ENCODE results near the gene LTBP2. TPM values are rescaled to one million over a fixed set of nuclear protein-coding genes. Genes with fewer than 3 reads are reported as not detected.
A peak's percentile ranks its signal among the peaks of the same experiment; 100 is the strongest.

Gene LTBP2
- total and polyA plus RNA-seq, 8 donors = 2.9 to 36.2 (median 7.9) TPM

DNA sequence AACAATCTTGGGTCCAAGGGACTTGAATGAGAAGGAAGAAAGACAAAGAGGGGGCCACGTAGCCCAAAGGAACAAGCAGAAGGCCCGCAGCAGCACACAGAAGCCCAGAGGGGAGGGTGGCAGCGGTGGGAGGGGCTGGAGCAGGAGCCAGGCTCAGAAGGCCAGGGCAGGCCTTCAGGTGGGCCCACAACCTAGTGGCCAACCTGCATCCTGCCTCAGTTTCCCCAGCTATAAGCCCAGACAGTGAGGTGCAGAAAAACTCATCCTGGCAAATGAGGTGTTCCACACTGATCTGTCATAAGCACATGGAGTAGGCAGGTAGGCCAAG, 34.1 kb downstream of the LTBP2 start:
- DNase-seq = no peak
- intact Hi-C loops (cut with DNase I; ENCODE audit: low total_unique reads) = no loop called here
- H3K36me3 ChIP-seq = no peaks in the 10 kb centered on the region
- H3K9me3 ChIP-seq = no peaks in the 10 kb centered on the region
- no peak overlapping the region for H3K4me3 ChIP-seq
- TF ChIP-seq CTCF (IDR thresholded peaks at IDR 0.05) = no peak
- no peak for TF ChIP-seq EP300 (IDR thresholded peaks at IDR 0.05)
- TF ChIP-seq POLR2A (IDR thresholded peaks at IDR 0.05) = no peak
- TF ChIP-seq POLR2AphosphoS5 (IDR thresholded peaks at IDR 0.05) = no peak
- 80 to 93% (median 87%) methylated on average over 3 of the region's 3 CpGs for WGBS, 5 donors
- H3K27ac ChIP-seq = peak overlapping the region in 2 of 5 donors; percentile 25 to 84
- peaks cover 0 to 61% (median 33%) of the 10 kb centered on the region in 4 donors for H3K4me1 ChIP-seq
- H3K27me3 ChIP-seq = no peaks in the 10 kb centered on the region

GRCh38 chr14:74577247-74577947, 34.6 kb downstream of the LTBP2 start:
- TF ChIP-seq EP300 (IDR thresholded peaks at IDR 0.05) (no peak), POLR2A (IDR thresholded peaks at IDR 0.05) (no peak), POLR2AphosphoS5 (IDR thresholded peaks at IDR 0.05) (no peak), CTCF (IDR thresholded peaks at IDR 0.05) (no peak)
- Histone ChIP-seq H3K36me3 (no peaks in the 10 kb centered on the region), H3K4me1 (peaks cover 0 to 64% (median 35%) of the 10 kb centered on the region in 4 donors), H3K4me3 (no peak overlapping the region), H3K27me3 (no peaks in the 10 kb centered on the region), H3K9me3 (no peaks in the 10 kb centered on the region), H3K27ac (peak overlapping the region in 4 of 5 donors; percentile 18 to 84 (median 26))
- intact Hi-C loops (cut with DNase I; ENCODE audit: low total_unique reads) = no loop called here
- 74 to 86% (median 82%) methylated on average over 11 of the region's 11 CpGs for WGBS, 5 donors
- DNase-seq = no peak

GRCh38 chr14:74575936-74576335, 36.1 kb downstream of the LTBP2 start:
- 81 to 92% (median 89%) methylated on average over 2 to 3 of the region's 3 CpGs for WGBS, 5 donors
- TF ChIP-seq POLR2AphosphoS5 (IDR thresholded peaks at IDR 0.05) (no peak), EP300 (IDR thresholded peaks at IDR 0.05) (no peak), CTCF (IDR thresholded peaks at IDR 0.05) (no peak), POLR2A (IDR thresholded peaks at IDR 0.05) (no peak)
- no peak for DNase-seq
- intact Hi-C loops (cut with DNase I; ENCODE audit: low total_unique reads) = no loop called here
- peaks cover 0 to 77% (median 48%) of the 10 kb centered on the region in 4 donors for H3K4me1 ChIP-seq
- no peaks in the 10 kb centered on the region for H3K36me3 ChIP-seq
- no peaks in the 10 kb centered on the region for H3K9me3 ChIP-seq
- H3K4me3 ChIP-seq = no peak overlapping the region
- H3K27me3 ChIP-seq = no peaks in the 10 kb centered on the region
- H3K27ac ChIP-seq = peak overlapping the region in 3 of 5 donors; percentile 27 to 84 (median 47)

DNA sequence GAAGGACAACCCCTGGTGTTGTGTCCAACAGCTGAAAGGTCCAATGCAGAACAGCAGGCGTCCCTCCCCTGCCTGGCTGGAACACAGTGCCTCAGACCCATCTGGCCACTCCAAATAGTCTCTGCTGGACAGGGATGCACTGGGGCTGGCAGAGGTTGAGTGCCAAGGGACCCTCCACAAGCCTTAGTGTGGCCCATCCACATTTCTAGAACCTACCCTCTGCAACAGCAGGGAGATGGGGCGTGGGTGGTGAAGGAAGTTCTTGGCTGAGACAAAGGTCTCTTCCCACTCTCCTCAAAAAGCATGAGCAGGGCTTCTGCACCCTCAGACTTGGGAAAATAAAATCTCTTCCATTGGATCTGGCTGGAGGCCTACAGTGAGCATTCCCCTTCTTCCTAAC, 36.5 kb downstream of the LTBP2 start:
- intact Hi-C loops (cut with DNase I; ENCODE audit: low total_unique reads) = no loop called here
- Histone ChIP-seq H3K9me3 (no peaks in the 10 kb centered on the region), H3K36me3 (no peaks in the 10 kb centered on the region), H3K27ac (peak overlapping the region in 2 of 5 donors; percentile 47 to 84), H3K4me1 (peaks cover 2 to 80% (median 52%) of the 10 kb centered on the region in 4 donors), H3K4me3 (no peak overlapping the region), H3K27me3 (no peaks in the 10 kb centered on the region)
- no peak for DNase-seq
- WGBS, 5 donors = 72 to 95% (median 86%) methylated on average over 2 of the region's 2 CpGs
- TF ChIP-seq EP300 (IDR thresholded peaks at IDR 0.05) = no peak
- no peak for TF ChIP-seq POLR2A (IDR thresholded peaks at IDR 0.05)
- TF ChIP-seq POLR2AphosphoS5 (IDR thresholded peaks at IDR 0.05) = no peak
- TF ChIP-seq CTCF (IDR thresholded peaks at IDR 0.05) = no peak

Measured in stomach (tissue), 9 donors.